ENCODE data around the gene CUEDC1.

CUEDC1 gene

DNA sequence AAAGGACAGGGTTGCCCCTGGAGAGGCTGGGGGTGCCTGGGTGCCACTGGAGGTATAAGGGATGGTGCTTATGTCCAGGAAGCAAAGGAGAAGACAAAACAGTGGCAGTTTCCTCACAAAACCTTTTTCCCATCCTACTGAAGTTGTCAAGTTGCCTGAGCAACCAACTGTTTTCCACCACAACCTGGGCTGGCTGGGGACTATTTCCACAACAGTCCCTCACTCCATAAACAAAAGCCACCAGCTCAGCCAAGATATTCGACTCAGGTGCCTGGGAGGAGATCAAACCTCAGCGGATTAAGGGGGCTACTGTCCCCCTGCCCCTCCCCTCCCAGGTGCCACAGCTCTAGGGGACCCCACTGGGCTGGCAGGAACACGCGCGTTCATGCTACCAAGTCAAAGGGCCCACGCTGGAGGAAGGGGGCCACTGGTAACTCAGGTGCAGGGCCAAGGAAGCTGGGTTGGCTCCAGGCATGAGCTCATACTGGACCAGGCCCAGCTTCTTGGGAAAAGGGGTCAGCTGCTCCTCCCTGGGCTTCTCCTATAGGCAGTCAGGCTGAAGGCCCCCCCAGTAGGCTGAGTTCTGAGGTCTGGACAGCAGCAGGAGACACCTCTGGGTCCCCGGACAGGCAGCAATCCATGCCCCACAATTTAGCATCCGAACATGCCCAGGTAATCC is 59.7 kb downstream of the CUEDC1 start:
- no peak for DNase-seq (ENCODE audit: low read depth)

DNA sequence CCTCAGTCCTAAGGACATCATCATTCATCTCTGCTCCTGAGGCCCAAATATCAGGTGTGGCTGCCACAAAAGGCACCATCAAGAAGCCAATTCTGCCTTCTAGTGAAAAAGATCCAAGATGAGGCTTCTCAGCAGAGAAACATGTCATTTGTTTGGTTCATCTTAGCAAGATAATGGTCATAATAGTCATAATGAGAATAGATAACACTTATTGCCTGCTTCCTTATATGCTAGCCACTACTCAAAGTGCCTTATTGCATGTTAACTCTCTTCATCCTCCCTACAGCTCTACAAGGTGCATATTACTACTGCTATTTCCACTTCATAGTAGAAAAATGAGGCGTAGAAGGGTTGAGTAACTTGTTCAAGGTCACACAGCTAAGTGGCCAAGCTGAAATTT is 60.4 kb downstream of the CUEDC1 start:
- no peak for DNase-seq (ENCODE audit: low read depth)

DNA sequence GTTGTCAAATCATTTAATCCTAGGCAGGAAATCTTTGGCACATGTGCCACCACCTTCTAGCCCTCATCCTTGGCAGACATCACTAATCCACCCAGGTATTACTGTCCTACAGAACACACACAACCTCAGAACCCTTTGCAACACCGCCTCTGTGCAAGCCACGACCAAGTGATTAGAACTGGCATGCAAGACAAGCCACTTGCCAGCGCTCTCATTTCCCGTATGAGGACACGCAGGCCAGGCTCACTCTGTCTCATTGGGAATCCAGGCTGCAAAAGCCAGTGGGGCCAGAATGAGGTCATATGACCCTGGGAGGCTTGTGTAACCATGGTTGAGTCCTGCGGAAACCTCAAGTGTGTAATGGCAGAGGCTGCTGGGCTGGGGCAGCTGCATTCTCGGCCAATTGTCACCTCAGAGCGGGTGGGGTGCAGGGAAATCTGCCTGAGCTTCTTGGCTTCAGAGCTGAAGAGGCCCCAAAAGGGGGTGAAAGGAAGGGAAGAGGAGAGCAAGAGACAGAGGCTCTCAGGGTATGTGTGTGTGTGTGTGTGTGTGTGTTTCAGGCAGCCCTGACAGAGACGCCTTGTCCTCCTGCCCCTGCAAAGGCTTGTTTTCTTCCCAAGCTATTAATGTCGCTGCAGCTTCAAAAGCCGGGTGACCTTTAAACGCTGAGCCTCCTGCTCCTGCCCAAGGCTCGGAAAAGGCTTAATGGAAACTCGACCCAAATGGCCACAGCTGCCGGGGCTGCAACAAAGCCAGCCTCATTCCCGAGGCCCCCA is 62.2 kb downstream of the CUEDC1 start:
- peak; percentile 99 for DNase-seq (ENCODE audit: low read depth)

DNA sequence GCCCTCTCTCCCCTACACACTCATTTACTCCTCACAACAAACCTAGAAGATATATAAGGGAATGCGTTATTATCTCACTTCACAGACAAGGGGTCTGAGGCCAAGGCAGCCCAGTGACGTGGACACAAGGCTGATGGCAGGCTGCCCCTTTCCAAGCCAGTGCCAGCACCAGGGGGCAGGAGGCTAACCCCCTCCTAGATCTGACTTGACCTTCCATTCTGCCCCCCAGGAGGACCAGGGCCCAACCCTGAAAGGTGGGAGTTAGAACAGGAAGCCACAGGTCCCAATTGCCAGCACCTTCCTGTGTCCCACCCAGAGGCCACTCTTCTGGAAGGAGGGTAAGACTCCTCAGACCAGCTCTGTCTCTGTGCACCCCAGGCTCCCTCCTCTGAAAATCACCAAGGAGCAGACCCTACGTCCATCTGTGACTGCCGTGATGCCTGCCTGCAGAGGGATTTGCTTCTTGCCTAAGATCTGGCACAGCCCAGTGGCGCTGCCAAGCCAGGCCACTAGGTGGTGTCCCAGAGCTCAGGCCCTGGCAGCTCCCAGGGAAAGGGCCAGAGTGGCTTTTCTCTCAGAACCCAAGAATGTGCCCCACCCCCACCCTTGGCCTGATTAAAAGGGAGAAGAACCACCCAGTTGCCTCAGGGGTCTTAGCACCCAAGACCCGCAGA is 62.9 kb downstream of the CUEDC1 start:
- DNase-seq (ENCODE audit: low read depth): peak; percentile 79

DNA sequence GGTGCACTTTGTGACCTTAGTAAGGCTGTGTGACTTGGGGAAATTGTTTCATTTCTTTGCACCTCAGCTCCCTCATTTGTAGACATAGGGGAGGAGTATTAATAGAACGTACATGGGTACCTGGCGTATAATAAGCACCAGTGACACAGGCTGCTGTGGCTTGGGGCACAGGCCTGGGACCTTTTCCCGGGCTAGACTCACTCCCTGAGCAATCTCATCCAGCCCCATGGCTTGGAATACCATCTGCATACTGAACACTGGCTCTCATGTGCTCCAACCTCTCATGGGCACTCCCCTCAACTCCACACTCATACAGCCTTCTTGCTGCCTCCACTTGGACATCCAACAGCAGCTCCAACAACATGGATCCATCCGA is 64.4 kb downstream of the CUEDC1 start:
- no peak for DNase-seq (ENCODE audit: low read depth)

DNA sequence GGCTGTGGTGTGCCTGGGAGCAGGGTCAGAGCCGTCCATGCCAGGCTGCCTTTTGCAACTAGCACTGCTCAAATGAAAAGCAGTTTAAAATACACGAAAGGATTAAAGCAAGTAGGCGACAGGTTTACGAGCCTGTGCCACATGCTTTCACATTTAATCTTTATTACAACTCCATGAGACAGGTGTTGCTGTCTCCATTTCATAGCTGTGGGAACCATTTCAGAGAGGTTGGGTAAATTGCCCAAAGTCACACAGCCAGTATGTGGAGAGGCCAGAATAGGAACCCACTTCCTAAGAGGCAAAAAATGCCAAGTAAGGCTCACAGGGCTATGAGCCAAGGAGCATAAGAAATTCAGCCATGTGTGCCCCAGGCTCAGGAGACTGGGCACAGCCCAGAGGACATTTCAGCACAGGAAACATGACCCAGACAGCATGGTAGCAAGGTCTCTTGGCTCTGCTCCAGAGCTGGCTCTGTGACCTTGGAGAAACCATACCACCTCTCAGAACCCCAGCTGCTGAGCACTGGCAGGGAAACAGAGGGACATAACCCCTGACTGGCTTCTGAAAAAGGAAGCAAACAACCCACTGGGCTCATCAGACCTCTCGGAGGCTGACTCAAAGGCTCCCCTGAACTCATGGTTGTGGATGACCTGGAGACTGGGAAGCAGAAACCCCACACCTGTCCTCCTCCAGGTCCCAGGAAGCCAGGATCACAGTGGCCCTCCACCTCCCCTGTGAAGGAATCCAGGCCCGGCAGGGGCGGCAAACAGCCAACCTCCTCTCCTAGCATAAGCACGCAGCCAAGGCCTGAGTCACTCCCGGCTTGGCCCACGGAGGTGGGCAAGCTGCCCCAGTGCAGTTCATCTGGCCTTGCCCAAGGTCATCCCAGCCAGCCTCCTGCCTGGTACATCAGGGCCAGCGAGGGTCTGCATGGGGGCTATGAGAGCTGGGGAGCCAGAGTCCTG is 65.0 kb downstream of the CUEDC1 start:
- DNase-seq (ENCODE audit: low read depth): peak; percentile 71

DNA sequence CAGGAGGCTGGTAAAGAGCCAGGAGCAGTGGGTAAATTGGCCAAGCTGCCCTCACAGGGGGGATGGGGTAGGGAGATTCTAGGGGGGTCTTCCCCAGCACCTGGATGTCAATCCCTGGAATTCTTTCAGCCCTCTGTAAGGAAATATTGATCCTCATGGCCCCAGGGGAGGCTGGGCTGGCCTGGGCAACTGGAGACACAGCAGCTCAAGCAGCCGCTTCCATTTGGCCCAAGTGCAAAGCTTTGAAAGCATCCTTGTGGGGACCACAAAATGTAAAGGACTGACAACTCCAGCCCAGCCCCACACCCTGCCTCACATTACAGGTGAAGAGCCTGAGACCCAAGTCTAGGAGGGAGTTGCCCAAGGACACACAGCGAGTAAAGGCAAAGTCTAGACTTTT is 66.0 kb downstream of the CUEDC1 start:
- DNase-seq (ENCODE audit: low read depth): no peak

DNA sequence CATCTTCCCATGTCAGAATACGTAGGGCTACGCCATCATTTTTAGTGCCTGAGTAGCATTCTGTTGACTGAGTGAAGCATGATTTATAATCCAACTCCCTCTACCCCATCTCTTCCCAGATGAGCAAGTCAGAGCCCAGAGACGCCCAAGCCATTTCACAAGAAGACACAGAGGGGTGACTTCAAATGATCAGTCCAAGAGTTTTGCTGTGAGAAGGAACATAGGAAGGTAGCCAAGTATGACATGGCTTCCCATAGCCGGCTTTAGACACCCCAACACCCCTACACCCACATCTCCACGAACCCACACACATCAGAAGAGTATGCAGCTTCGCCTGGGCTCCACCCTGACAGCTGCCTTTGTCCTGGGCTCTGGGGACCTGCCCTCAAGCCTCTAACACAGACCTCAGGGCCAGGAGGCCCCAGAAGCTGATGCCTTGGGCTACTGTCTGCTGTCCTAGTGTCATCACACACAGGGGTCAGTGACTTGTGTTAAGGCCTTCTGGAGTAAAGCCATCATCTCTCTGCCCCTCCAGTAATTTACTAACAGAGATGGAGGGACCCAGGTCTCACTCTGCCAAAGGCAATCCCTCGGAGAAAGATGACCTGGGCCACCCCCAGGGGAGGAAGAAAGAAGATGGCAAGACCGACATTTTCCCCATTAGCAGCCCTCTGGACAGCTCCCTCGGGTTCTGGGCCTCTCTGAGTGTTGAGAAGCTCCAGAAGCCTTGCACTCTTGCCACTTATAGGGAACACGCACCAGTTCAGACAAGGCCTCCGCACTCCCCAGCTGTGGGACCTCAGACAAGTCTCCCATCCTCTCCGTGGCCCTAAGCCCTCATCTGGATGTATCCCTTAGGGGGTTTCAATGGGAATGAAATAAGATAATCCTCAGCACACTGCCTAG is 66.6 kb downstream of the CUEDC1 start:
- no peak for DNase-seq (ENCODE audit: low read depth)

DNA sequence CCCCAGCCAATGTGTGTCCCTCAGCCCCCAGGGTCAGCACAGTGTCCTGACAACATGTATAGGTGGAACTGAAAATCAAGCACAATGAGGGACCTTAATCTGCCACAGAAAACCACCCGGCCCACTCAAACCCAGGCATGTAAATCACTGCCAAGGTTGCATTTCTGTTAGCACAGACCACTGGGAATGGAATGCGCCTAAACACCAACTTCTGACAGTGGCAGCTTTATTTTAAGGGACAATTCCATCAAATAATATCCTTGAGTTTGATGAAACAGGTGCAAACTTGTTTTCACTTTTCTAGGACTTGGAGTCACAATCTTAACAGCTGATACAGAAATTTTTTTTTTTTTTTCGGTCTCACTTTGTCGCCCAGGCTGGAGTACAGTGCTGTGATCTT is 68.1 kb downstream of the CUEDC1 start:
- no peak for DNase-seq (ENCODE audit: low read depth)

DNA sequence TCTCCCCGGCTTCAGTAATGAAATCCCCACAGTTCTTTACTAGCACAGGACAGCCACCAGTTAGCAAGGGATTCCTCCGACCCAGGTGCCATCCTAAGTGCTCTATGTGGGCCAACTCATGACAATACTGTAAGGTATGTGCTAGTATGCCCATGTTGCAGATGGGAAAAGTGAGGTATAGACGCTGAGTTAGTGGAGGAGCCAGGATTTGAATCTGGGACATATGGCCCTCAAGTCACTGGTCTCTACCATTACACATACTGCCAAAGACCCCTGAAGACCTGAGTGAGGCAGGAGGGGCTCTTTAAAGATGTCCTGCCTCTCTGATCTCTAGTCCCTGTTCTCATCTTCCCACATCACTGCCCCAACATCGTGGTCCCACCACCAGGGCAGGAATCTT is 69.2 kb downstream of the CUEDC1 start:
- no peak for DNase-seq (ENCODE audit: low read depth)

DNA sequence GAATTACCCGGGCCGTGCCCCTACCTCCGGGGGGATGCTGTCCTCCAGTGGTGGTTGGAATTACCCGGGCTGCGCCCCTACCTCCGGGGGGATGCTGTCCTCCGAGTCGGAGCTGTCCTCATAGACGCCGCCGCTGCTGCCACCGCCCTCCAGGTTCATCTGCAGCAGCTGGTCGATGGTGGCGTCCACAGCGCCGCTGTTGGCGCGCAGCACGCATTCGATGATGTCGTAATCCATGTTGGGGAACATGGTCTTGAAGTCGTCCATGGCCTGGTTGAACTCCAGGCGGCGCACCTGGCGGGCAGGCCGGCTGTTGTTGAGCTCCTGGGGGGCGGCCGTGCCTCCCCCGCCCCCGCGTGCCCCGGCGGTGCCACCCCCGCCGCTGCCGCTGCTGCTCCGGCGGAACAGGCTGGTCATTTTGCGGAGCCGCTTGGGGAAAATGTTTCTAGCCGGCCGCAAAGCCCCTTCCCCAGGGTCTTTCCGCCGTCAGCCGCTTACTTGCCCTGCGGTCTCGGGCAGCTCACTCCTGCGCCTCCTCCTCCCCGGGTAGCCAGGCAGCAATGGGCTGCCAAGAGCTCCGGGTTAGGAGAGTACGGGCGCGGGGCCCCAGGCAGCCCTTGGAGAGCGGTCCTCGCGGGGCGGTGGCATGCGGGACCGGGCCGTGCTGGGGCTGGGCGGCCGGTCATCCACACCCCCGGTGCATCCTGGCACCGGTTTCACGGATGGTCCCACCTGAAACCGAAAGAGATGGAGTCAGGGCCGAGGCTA is 69.9 kb downstream of the CUEDC1 start:
- no peak for DNase-seq (ENCODE audit: low read depth)

DNA sequence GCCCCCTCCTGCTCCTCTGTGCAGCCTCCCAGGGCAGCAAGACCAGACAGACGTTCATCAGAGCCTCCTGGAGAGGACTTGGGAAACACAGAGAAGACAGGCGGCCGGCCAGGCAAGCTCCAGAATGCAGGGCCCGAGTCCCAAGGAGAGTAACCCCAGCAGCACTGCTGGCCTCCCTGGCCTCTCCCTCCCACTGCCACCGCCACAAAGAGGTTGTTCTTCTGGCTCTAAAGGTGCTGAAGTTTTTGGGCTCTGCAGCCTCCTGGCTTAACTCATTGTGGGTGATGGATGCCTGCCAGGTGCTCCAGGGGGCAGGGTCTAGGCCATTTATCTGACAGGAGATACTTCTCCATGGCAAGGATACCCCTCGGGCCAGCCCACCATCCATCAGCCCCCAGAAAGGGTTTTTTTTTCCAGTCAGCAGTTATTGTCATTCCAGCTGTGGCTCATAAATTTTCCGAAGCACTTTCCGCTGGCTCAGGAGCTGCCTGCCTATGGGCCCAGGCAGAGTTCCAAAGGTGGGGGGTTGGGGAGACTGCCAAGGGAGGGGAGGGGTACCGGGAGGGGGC is 73.3 kb downstream of the CUEDC1 start:
- no peak for DNase-seq (ENCODE audit: low read depth)

DNA sequence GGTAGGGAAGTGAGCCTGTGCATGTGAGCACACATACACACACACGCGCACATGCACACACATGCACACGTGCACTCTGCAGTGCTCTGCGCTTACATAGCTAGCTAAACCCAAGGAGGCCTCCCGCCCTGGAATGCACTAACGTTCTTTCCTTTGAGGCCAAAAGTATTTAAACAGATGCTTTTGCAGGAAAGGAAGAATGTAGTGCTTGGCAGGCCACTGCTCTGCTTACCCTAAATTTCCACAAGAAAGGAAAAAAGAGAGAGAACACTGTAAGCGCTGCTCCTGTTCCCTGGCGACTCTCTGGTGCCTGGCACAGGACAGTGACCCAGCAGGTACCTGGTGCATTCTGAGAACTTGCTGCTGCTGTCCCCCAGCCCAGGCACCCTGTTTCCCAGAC is 74.1 kb downstream of the CUEDC1 start:
- no peak for DNase-seq (ENCODE audit: low read depth)

DNA sequence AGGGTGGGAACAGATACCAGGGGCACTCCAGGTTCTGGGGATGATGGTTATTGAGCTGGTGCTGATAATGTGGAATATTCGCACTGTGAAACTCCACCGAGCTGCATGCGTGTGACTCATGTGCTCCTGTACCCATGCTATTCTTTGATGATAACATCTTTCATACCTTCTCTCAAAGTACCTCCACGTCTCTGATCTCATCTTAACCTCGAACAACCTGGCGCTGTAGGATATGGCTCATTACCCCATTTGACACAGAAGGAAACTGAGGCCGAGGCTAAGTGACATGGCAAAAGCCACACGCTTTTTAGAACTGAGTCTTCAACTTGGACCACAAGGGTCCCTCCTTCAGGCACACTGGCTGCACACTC is 75.1 kb downstream of the CUEDC1 start:
- no peak for DNase-seq (ENCODE audit: low read depth)

DNA sequence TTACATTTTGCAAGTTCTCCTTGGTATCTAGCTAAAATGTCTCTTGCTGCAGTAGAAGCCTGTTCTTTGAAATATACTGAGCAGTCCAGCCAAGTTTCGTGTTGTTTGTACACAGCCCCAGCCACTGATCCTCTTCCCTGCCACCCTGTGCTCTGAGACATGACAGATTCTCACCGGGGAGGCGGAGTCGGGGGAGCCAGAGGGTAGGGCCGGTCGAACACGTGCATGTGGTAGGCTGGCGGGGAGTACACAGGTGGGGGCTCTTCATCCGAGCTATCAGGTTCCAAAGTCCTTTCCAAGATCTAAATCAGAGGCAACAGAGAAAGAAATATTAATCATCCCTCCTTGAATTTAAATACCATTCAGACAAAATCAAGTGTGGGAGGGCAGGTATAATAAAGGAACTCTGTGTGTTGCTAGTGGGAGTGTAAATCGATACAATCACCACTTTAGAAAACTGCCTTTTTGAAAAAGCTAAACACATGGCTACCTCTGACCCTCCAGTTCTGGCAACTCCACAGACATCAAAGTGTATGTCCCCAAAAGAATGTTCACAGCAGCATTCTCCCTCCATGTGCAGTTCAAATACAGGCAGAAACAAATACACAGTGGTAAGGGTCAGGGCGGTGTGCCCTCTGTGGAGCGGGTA is 75.7 kb downstream of the CUEDC1 start:
- no peak for DNase-seq (ENCODE audit: low read depth)

DNA sequence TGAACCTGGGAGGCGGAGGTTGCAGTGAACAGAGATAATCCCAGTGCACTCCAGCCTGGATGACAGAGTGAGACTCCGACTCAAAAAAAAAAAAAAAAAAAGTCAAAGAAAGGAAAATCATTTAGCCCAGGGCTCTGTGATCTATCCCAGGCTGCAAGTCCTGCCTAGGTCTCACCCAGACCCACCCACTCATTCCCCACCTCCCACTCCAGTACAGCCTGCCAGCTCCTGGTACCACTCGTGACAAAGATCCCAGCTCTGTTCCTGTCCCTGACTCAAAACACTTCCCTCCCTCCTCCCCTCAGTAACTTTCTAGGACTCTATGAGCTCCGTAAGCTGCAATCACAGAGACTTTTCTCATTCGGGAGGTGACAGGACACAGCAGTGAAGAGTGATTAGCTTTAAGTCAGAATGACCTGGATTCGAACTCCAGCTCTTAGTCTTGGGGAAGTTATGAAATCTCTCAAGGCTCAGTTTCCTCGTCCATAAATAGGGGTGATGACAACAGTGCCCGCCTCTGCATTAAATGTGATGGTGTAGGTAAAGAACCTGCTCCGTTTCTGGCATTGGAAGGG is 77.3 kb downstream of the CUEDC1 start:
- no peak for DNase-seq (ENCODE audit: low read depth)

DNA sequence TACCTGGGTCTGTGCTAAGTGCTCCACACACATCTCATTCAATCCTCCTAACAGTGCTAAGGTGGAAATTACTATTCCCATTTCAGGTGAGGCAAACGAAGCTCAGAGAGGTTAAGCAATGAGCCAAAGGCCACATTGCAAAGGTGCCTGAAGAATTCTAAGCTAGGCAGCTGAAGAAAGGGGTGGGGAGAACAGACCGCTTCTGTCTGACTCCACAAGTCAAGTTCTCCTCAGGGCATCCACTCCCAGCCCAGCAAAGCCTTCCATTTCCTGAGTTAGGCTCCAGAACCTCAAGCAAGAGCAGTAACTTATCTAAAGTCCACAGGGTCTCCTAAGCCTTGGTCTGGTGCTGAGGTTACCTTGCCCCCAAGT is 78.4 kb downstream of the CUEDC1 start:
- no peak for DNase-seq (ENCODE audit: low read depth)

DNA sequence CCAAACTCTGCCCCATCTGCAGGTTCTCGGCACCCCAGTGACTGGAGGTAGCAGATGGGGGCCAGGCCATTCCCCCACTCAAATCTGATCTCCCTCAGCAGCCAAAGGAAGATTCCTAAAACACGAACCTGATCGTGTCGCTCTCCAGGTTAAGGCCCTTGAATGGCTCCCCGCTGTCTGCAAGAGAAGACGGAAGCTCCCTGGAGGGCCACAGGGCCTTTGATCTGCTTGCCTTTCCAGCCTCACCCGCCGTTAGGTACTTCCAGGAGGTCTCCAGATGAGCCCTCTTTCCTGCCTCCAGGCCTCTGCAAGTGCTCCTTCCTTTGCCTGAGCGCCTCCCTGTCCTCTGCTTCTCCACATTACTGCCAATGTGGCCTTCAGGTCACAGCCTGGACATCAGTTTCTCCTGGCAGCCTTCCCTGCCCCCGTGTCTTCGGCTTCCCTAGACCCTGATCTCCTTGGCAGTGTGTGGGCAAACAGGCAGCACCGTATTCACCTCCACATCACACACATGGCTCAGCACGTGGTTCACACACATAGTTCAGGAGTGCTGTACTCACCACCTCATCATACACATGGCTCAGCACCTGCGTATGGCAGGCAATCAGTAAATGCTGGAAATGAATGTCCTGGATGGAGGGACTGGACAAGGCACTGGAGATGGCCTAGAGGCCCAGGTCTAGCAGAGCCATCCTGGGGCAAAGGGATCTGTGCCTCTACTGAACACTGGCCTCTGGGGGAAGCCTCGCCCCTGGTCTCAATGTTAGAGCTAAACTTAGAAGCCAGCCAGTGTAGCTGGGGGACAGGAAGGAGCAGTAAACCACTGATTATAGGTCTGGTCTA is 79.0 kb downstream of the CUEDC1 start:
- DNase-seq (ENCODE audit: low read depth): no peak
